ENCODE measurements around the gene POT1.
"Not testable (repeated sequence)": the region's sequence is repeated elsewhere in the genome, so short reads cannot be mapped to it uniquely, and the experiment has no call there.

POT1 gene

GRCh38 chr7:124929467-124930172 lies at the start of gene POT1:
Gene POT1 (minus strand): TSS chr7:124929825. CDS start chr7:124897173, 32,652 bp downstream.
- DNase-seq, result peak; percentile 97

- DNase-seq, result not testable (repeated sequence)
Measured at GRCh38 chr7:124975131-124975530, 45.5 kb upstream of the POT1 start.

GRCh38 chr7:124965553-124965952 lies 35.9 kb upstream of the POT1 start:
- no peak for DNase-seq

- DNase-seq, result no peak
Measured at GRCh38 chr7:124959676-124960075, 30.1 kb upstream of the POT1 start.

- not testable (repeated sequence) for DNase-seq
Measured at GRCh38 chr7:124957952-124958351, 28.3 kb upstream of the POT1 start.

GRCh38 chr7:124956160-124956559 lies 26.5 kb upstream of the POT1 start:
- DNase-seq, result no peak

- DNase-seq, result no peak
Measured at GRCh38 chr7:124954790-124955189, 25.2 kb upstream of the POT1 start.

GRCh38 chr7:124945680-124946079 lies 16.1 kb upstream of the POT1 start:
- no peak for DNase-seq

GRCh38 chr7:124943472-124943871 lies 13.8 kb upstream of the POT1 start:
- DNase-seq, result no peak

GRCh38 chr7:124942399-124942798 lies 12.8 kb upstream of the POT1 start:
- DNase-seq, result no peak

- no peak for DNase-seq
Measured at GRCh38 chr7:124940306-124940705, 10.7 kb upstream of the POT1 start.

- no peak for DNase-seq
Measured at GRCh38 chr7:124938128-124938527, 8.5 kb upstream of the POT1 start.

GRCh38 chr7:124937076-124937475 lies 7.5 kb upstream of the POT1 start:
- DNase-seq, result no peak

- DNase-seq, result no peak
Measured at GRCh38 chr7:124934841-124935240, 5.2 kb upstream of the POT1 start.

- DNase-seq, result no peak
Measured at GRCh38 chr7:124930655-124931597, 1.3 kb upstream of the POT1 start.

- DNase-seq, result no peak
Measured at GRCh38 chr7:124930173-124930623, 573 bp upstream of the POT1 start.

GRCh38 chr7:124924906-124925305 lies 4.7 kb downstream of the POT1 start:
- no peak for DNase-seq

- DNase-seq, result no peak
Measured at GRCh38 chr7:124922200-124922599, 7.4 kb downstream of the POT1 start.

- DNase-seq, result no peak
Measured at GRCh38 chr7:124919841-124920240, 9.8 kb downstream of the POT1 start.

- no peak for DNase-seq
Measured at GRCh38 chr7:124918662-124919061, 11.0 kb downstream of the POT1 start.

GRCh38 chr7:124915242-124915641 lies 14.4 kb downstream of the POT1 start:
- no peak for DNase-seq

GRCh38 chr7:124914298-124914697 lies 15.3 kb downstream of the POT1 start:
- DNase-seq, result no peak

GRCh38 chr7:124912972-124913371 lies 16.7 kb downstream of the POT1 start:
- DNase-seq, result no peak

GRCh38 chr7:124909808-124910207 lies 19.8 kb downstream of the POT1 start:
- DNase-seq, result no peak

Measured in NCI-H1048 (cell line).